Measurements from ENCODE around the gene ANKRD55. TPM values are rescaled to one million over a fixed set of nuclear protein-coding genes. Genes with fewer than 3 reads are reported as not detected.
A peak's percentile ranks its signal among the peaks of the same experiment; 100 is the strongest.
"Not testable (repeated sequence)": the region's sequence is repeated elsewhere in the genome, so short reads cannot be mapped to it uniquely, and the experiment has no call there.

Gene ANKRD55
- total RNA-seq, 4 donors from 2014 or later: 0.44 to 0.46 TPM; not detected in 2

- no peak for TF ChIP-seq CTCF (IDR thresholded peaks at IDR 0.05)
- ATAC-seq (ENCODE audit: low FRiP score): no peak
Measured at GRCh38 chr5:56083286-56083854, 149.8 kb downstream of the ANKRD55 start.

GRCh38 chr5:56081053-56081642 lies 152.0 kb downstream of the ANKRD55 start:
- ATAC-seq (ENCODE audit: low FRiP score): peak; percentile 61
- not testable (repeated sequence) for DNase-seq (ENCODE audit: low spot score)

More at GRCh38 chr5:56083286-56083854, 149.8 kb downstream of the ANKRD55 start:
- DNase-seq (ENCODE audit: low spot score): no peak

GRCh38 chr5:56080375-56081052 lies 152.6 kb downstream of the ANKRD55 start:
- ATAC-seq (ENCODE audit: low FRiP score): no peak
- no peak for DNase-seq (ENCODE audit: low spot score)
- TF ChIP-seq CTCF (IDR thresholded peaks at IDR 0.05): no peak

- DNase-seq (ENCODE audit: low spot score); ATAC-seq (ENCODE audit: low FRiP score): not testable (repeated sequence)
Measured at GRCh38 chr5:56079157-56079500, 154.0 kb downstream of the ANKRD55 start.

GRCh38 chr5:56078278-56079156 lies 154.6 kb downstream of the ANKRD55 start:
- peak; percentile 34 for ATAC-seq (ENCODE audit: low FRiP score)
- DNase-seq (ENCODE audit: low spot score): no peak
- no peak for TF ChIP-seq CTCF (IDR thresholded peaks at IDR 0.05)

- TF ChIP-seq CTCF (IDR thresholded peaks at IDR 0.05): no peak
- DNase-seq (ENCODE audit: low spot score) (no peak), ATAC-seq (ENCODE audit: low FRiP score) (no peak)
Measured at GRCh38 chr5:56077796-56078233, 155.3 kb downstream of the ANKRD55 start.

- no peak for DNase-seq (ENCODE audit: low spot score)
- no peak for ATAC-seq (ENCODE audit: low FRiP score)
- TF ChIP-seq CTCF (IDR thresholded peaks at IDR 0.05): no peak
Measured at GRCh38 chr5:56076486-56076885, 156.6 kb downstream of the ANKRD55 start.
